Measurements from ENCODE around the gene DRD5. TPM values are rescaled to one million over a fixed set of nuclear protein-coding genes. Genes with fewer than 3 reads are reported as not detected.
"Not testable (repeated sequence)": the region's sequence is repeated elsewhere in the genome, so short reads cannot be mapped to it uniquely, and the experiment has no call there.

The DRD5 gene
- total RNA-seq, 2 donors from 2014 or later: 0.11 TPM; not detected in 1

DNA sequence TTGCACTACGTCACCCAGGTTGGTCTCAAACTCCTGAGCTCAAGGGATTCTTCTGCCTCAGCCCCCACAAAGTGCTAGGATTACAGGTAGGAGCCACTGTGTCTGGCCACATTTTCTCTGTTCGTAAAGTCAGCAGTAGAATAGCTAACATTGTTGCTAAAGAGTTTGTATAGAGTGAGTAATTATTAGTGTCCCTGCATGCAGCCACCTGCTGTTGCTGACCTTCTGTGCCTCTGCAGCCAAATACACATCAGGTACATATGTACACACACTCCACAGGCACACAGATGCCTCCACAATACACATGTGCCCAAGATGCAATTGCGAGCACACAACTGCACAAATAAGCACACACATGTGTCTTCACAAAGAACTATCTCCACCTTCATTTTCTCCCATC lies 10.9 kb downstream of the DRD5 start:
- Histone ChIP-seq H3K9ac (ENCODE audit: extremely low read depth, low read length, poor library complexity, severe bottlenecking) (no peak overlapping the region), H3K27me3 (ENCODE audit: control insufficient read depth, insufficient read depth, low read length, poor library complexity, severe bottlenecking) (no peaks in the 10 kb centered on the region), H3K4me3 (ENCODE audit: low read length) (no peak overlapping the region), H3K36me3 (ENCODE audit: control insufficient read depth, insufficient read depth, low read length) (no peaks in the 10 kb centered on the region), H3K4me1 (ENCODE audit: control insufficient read depth, insufficient read depth, low read length) (no peaks in the 10 kb centered on the region), H3K9me3 (ENCODE audit: control insufficient read depth, low read length) (no peaks in the 10 kb centered on the region), H3K27ac (ENCODE audit: low read depth, low read length) (no peak overlapping the region)
- Mint-ChIP-seq H3K9me3 (no peaks in the 10 kb centered on the region), H3K36me3 (ENCODE audit: low read depth) (no peaks in the 10 kb centered on the region), H3K4me3 (no peak overlapping the region), H3K27me3 (ENCODE audit: insufficient read depth) (peaks cover 9% of the 10 kb centered on the region), H3K27ac (no peak overlapping the region), H3K4me1 (no peaks in the 10 kb centered on the region)
- WGBS, 2 experiments (ENCODE audit: insufficient coverage in 1 of 2, insufficient read length in 1 of 2): 80 to 90% methylated on average over 1 to 3 of the region's 3 CpGs
- TF ChIP-seq, protein P1, sequence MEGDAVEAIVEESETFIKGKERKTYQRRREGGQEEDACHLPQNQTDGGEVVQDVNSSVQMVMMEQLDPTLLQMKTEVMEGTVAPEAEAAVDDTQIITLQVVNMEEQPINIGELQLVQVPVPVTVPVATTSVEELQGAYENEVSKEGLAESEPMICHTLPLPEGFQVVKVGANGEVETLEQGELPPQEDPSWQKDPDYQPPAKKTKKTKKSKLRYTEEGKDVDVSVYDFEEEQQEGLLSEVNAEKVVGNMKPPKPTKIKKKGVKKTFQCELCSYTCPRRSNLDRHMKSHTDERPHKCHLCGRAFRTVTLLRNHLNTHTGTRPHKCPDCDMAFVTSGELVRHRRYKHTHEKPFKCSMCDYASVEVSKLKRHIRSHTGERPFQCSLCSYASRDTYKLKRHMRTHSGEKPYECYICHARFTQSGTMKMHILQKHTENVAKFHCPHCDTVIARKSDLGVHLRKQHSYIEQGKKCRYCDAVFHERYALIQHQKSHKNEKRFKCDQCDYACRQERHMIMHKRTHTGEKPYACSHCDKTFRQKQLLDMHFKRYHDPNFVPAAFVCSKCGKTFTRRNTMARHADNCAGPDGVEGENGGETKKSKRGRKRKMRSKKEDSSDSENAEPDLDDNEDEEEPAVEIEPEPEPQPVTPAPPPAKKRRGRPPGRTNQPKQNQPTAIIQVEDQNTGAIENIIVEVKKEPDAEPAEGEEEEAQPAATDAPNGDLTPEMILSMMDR (conservative IDR thresholded peaks at IDR 0.05): no peak
- no peak for DNase-seq

DNA sequence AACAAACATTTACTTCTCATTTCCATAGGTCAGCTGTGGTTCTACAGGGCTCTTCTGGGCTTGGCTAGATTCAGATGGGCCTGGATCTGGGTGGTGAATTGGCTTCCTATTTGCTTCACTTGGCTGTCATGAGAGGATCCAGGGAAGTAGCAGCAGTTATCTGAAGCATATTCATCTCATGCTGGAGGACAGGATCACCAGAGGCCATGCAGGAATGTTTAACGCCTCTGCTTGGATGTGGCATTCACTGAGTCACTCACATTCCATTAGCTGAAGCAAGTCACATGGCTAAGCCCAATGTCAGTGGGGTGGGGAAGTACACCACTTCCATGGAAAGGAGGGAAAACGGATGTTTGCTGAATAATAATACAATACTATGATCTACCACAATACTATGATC lies 15.2 kb downstream of the DRD5 start:
- not testable (repeated sequence) for H3K9me3 ChIP-seq (ENCODE audit: control insufficient read depth, low read length); H3K36me3 ChIP-seq (ENCODE audit: control insufficient read depth, insufficient read depth, low read length); DNase-seq; H3K4me1 ChIP-seq (ENCODE audit: control insufficient read depth, insufficient read depth, low read length); H3K4me3 Mint-ChIP-seq; H3K27ac ChIP-seq (ENCODE audit: low read depth, low read length); H3K27me3 Mint-ChIP-seq (ENCODE audit: insufficient read depth); H3K36me3 Mint-ChIP-seq (ENCODE audit: low read depth); H3K27me3 ChIP-seq (ENCODE audit: control insufficient read depth, insufficient read depth, low read length, poor library complexity, severe bottlenecking); H3K4me1 Mint-ChIP-seq; H3K9me3 Mint-ChIP-seq; H3K27ac Mint-ChIP-seq; H3K9ac ChIP-seq (ENCODE audit: extremely low read depth, low read length, poor library complexity, severe bottlenecking); H3K4me3 ChIP-seq (ENCODE audit: low read length)
- WGBS, 2 experiments (ENCODE audit: insufficient coverage in 1 of 2, insufficient read length in 1 of 2): 77% methylated on average over 1 of the region's 2 CpGs; no CpG with 5 or more reads in 1 of the 2 experiments

DNA sequence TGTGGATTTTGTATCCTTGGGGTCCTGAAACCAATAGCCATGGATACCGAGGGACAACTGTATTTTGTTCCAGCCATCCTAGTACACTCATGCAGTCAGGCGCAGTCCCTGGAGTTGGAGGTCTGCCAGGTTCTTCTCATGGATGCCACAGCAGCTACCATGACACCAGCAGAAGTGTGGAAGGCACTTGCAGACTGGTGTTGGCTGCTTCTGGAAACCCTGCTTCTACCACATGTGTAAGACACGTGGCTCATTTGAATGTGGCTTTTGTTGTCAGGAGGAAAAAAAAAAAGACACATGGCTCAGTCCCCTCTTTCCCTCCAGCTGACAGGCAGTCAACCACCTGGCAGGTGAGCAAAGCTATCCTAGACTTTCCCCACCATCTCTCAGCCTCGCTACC lies 19.4 kb downstream of the DRD5 start:
- H3K36me3 Mint-ChIP-seq (ENCODE audit: low read depth): no peaks in the 10 kb centered on the region
- H3K4me3 Mint-ChIP-seq: no peak overlapping the region

More for the DNA sequence above, 19.4 kb downstream of the DRD5 start:
- Histone ChIP-seq H3K27me3 (ENCODE audit: control insufficient read depth, insufficient read depth, low read length, poor library complexity, severe bottlenecking) (no peaks in the 10 kb centered on the region), H3K36me3 (ENCODE audit: control insufficient read depth, insufficient read depth, low read length) (no peaks in the 10 kb centered on the region), H3K27ac (ENCODE audit: low read depth, low read length) (no peak overlapping the region), H3K4me1 (ENCODE audit: control insufficient read depth, insufficient read depth, low read length) (no peaks in the 10 kb centered on the region), H3K4me3 (ENCODE audit: low read length) (no peak overlapping the region), H3K9me3 (ENCODE audit: control insufficient read depth, low read length) (no peaks in the 10 kb centered on the region), H3K9ac (ENCODE audit: extremely low read depth, low read length, poor library complexity, severe bottlenecking) (no peak overlapping the region)
- 92 to 100% methylated on average over 2 to 4 of the region's 4 CpGs for WGBS, 2 experiments (ENCODE audit: insufficient coverage in 1 of 2, insufficient read length in 1 of 2)
- DNase-seq: no peak
- Mint-ChIP-seq H3K9me3 (no peaks in the 10 kb centered on the region), H3K27ac (no peak overlapping the region), H3K4me1 (no peaks in the 10 kb centered on the region), H3K27me3 (ENCODE audit: insufficient read depth) (peaks cover 6% of the 10 kb centered on the region)
- TF ChIP-seq, protein P1 (conservative IDR thresholded peaks at IDR 0.05): no peak
